GM18499 (cell line): ENCODE measurements around the gene STATH.
"Not testable (repeated sequence)": the region's sequence is repeated elsewhere in the genome, so short reads cannot be mapped to it uniquely, and the experiment has no call there.

Experiments
- ATAC-seq: cut with Tn5 transposase; IDR thresholded peaks from one replicate; pipeline ENCODE4 v1.9.1; 2021; ENCODE audit warnings: moderate number of reproducible peaks; ENCODE audit not compliant: insufficient read depth, unreplicated experiment

The STATH gene, protein sequence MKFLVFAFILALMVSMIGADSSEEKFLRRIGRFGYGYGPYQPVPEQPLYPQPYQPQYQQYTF

DNA sequence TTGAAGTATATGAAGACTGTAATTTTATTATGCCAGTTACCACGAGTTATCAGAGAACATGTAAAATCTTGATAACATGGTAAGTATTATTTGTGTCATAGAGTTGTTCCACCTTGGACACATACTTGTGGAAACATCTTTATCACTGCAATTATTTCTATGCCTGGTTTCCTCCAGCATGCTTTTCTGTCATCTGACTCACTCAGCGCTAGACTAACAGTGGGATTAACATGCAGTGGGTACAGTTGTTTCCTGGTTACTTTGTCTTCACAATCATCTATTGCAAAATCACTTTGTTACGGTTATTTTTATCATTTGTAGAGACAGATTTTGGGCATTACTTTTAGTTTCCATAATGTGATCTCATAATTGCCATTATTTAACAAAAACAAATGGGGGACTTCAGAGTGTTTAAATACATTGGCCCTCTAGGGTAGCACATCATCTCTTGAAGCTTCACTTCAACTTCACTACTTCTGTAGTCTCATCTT is at the start of gene STATH:
STATH (plus strand) TSS at position 441 of the 491 bp plus-strand sequence. CDS start 2,472 bp downstream, outside the sequence.
- ATAC-seq, result no peak

DNA sequence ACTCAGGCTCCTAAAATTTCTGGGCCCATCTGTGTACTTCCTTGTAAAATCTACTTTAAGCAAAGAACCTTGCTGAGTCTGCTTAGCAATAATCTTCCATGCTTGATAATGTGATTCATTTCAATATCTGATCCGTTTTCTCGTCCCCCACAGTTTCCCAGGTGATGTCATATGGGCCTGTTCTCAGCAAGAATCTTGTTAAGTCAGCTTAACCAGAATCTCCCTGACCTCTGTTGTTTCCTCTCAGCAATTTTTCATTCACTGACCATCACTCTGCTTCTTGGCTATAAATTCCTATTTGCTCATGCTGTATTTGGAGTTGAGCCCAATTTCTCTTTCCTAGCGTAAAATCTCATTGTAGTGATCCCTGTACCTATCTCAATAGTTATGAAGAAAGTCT is 44.2 kb upstream of the STATH start:
- ATAC-seq, result no peak

DNA sequence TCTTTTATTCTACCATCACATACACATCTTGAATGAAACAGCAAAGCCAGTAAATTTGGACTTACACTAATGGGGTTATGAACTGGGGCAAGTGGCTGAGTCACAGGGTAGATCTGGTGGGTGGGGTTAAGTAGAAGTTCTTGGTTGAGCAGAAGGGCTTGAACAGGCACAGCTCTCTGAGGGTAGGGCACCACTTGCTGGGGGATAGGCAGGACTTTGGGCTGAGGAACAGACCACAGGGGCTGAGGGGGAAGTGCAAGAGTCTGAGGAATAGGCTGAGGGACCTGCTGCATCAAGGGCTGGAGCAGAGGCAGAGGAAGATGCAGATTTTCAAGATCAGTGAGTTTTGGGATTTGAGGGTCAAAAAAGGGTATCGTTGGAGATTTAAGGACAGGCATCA is 38.6 kb upstream of the STATH start:
- no peak for ATAC-seq

DNA sequence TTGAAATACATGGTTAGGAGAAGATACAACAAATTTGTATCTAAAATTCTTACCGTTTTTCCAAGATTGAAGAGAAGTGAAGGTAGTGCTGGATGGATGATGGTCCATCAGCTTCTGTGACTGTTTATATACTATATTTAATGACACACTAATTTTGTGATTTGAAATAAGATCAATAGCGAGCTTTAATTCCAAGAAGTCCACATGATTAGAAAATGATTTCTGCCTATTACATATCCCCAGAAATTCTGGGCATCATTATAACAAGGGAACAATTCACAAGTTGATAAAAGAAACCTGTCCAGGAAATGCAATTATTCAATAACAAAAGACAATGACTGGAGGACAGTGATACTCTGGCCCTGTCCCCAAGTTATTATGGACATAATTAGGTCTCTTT is 30.1 kb upstream of the STATH start, which contains the start of gene CSN2:
CSN2 (minus strand) TSS at position 101 of the 400 bp plus-strand sequence. CDS start 4,733 bp downstream, outside the sequence.
- no peak for ATAC-seq

DNA sequence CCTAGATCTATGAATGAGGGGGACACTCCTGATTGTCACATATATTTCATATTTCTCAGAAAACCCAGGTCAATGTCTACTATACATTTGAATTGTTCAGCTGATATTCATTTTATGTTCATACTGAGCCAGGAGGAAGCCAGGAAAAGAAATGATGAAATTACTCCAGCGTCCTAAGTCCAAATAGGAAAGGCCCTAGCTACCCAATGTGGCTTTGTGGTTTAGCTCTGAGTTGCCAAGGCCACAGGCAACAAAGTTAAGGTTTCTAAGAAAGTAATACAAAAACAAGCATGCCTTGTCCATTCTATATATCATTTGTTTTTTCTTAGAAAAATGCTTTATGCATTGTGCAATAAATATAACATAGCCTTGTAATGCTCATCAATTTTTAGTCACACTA is 25.7 kb upstream of the STATH start:
- no peak for ATAC-seq

DNA sequence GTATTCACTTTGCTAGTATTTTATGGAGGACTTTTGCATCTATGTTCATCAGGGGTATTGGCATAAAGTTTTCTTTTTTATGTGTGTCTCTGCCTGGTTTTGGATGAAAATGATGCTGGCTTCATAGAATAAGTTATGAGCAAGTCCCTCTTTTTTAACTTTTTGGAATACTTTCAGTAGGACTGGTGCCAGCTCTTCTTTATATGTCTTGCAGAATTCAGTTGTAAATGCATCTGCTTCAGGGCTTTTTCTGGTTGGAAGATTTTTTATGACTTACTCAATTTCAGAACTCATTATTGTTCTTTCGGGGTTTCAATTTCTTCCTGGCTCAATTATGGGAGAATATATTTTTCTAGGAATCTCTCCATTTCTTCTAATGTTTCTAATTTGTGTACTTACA is 21.1 kb upstream of the STATH start:
- no peak for ATAC-seq

DNA sequence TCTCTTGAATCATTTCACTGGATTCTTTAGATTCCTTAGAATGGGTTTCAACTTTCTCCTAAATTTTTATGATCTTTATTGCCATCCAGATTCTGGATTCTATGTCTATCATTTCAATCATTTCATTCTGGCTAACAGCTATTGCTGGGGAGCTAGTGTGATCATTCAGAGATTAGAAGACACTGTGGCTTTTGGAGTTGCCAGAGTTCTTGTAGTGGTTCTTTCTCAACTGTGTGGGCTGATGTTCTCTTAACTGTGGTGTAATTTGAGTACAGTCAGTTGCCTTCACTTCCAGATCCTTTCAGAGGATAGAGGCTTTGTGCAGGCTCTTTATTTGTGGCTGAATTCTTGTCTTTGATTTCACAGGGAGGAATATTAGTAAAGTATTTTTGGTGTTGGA is 18.2 kb upstream of the STATH start:
- ATAC-seq, result no peak

DNA sequence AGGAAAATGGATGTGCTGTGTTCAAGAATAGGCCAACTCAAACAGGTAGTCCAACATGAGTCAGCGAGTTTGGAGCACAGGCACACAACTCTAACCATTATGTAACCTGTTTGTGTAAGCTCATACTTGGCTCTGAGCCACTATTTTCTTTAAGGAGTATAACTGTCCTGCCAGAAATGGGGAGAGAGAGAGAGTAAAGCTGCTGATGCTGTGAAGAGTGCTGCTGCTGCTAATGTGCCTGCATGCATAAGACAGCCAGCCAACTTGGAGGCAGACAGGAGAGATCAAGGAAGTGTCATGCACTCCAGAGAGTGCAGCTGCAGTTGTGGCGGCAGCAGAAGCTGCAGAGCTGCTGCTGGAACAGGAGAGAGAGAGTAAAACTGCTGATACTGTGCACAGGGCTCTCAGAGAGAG is 11.7 kb upstream of the STATH start:
- no peak for ATAC-seq

DNA sequence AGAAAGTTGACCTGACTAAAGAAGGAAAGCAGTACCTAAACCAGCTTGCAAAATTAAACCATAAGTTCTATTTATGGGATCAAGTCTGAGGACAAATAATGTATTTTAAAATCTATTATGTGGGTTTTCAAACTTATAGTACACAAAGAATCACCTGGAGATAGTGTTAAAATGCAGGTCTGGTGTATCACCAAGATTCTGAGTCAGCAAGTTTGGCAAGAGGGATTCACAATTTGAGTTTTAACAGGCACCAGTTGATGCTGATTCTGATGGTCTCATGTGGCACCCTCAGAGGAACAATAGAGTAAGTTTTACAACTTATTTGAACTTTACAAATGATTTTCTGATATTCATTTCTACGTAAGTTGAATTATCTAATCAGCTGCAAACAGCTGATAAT is 9.1 kb upstream of the STATH start:
- no peak for ATAC-seq

DNA sequence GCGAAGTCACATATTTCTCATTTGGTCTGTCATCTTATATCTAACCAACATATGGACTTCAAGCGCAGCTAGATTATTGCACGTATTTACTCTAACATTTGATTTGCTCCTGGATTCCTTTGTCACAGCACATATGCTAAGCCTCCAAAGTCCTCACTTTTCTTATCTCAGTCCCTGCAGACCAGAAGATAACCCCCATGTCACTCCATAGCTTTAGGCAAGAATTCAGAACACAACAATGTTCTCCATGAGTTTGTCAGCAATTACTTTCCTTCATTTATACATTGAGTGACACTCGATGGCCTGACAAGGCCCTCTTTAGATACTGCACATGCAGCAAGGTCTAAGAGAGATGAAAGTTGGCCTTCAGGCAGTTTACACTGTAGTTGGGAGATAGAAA is 4.8 kb upstream of the STATH start:
- no peak for ATAC-seq

DNA sequence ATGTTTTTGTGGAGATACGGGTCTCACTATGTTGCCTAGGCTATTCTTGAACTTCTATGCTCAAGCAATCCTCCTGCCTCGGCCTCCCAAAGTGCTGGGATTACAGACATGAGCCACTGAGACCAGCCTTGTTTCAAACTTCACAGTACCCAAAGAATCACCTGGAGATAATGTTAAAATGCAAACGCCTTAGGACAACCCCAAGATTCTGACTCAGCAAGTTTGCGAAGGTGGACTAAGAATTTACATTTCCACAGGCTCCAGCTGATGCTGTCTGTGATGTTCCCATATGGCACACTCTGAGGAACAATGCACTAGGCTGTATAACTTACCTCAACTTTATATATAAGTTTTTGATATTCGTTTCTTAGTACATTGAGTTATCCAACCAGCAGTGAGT is 984 bp upstream of the STATH start:
- ATAC-seq, result no peak

DNA sequence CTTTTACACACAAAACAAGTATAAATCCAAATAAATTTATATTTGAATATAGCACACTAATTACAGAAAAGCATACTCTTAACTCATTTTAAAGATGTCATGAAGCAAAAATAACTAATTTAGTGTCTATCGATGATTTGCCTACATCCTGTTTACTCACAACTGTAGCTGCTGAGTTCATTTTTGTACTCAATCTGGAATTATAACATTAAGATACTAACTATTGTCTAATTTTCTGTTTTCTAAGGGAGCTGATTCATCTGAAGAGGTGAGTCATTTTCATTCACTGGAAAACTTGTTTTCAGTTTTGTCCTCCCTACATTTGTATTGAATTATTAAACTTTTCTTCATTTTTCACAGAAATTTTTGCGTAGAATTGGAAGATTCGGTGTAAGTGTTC is 3.7 kb downstream of the STATH start:
- no peak for ATAC-seq

DNA sequence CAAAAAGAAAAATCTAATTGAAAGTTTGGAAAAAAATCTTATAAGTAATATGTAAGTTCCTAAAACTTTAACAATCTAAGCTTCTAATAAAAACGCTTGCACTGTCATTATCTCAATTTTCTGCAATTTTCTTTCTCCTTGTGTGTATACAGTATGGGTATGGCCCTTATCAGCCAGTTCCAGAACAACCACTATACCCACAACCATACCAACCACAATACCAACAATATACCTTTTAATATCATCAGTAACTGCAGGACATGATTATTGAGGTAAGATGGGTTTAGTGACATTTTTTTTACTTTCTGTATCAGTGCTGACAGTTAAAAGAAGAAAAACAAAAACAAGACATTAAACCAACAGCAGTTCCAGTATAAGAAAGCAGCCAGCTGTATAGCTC is 4.9 kb downstream of the STATH start:
- no peak for ATAC-seq

DNA sequence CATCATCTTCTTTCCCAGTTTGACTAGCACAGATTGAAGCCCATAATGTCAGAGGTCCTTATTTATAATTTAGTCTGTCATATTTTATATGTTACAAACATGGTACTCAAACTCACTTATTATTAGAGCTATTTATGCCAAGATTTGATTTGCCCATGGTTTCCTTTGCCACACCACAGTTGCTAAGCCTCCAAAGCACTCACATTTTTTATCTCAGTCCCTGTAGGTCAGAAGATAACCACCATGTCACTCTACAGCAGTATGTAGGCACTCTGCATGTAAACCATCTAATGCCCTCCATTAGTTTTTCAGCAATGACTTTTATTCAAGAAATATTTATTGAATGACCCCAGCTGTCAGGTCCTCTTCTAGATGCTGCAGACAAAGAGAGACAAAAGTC is 6.7 kb downstream of the STATH start:
- ATAC-seq, result no peak

DNA sequence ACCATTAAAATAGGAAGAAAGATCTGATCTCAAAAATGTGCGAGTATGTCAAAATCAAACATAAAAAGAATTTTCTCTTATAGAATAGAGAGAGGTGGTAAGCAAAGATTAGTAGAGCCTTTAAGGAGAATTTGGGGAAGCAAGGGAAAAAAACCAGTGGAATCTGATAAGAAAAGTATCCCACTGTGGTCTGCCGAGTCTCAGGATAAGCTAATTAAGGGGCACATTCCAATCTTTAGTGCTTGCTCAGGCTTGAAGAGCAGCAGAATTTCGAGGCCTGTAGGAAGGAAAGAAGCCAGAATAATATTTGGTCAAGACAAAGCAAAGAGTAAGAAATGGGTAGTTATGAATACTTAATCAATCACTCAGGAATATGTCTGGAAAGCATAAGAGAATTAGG is 13.0 kb downstream of the STATH start:
- no peak for ATAC-seq

DNA sequence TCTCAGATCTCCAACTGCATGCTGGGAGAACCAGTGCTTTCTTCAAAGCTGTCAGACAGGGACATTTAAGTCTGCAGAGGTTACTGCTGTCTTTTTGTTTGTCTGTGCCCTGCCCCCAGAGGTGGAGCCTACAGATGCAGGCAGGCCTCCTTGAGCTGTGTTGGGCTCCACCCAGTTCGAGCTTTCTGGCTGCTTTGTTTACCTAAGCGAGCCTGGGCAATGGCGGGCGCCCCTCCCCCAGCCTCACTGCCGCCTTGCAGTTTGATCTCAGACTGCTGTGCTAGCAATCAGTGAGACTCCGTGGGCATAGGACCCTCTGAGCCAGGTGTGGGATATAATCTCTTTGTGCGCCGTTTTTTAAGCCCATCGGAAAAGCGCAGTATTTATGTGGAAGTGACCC is 23.2 kb downstream of the STATH start:
- ATAC-seq, result not testable (repeated sequence)

DNA sequence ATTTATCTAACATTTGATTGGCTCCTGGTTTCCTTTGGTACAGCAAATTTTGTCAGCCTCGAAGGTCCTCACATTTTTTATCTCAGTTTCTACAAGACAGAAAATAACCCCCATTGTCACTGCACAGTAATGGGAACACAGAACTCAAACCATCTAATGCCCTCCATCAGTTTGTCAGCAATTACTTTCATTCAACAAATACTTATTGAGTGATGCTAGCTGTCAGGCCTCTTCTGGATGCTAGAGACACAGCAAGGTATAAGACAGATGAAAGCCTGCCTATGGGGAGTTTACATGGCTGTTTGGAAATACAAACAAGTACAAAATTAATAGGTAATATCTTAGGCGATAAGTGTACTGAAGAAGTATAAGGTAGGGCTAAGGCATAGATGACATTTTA is 27.5 kb downstream of the STATH start:
- no peak for ATAC-seq

DNA sequence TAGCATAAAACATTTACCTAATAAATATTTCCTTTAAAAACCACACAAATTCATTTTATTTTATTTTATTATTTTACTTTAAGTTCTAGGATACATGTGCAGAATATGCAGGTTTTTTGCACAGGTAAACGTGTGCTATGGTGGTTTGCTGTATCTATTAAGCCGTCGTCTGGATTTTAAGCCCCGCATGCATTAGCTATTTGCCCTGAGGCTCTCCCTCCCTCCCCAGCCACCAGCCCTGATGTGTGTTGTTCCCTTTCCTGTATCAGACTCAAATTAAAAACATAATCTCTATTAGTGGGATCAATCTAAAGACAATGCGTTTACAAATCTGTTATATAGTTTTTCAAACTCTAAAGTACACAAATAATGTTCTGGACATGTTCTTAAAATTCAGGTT is 31.2 kb downstream of the STATH start:
- ATAC-seq, result no peak

DNA sequence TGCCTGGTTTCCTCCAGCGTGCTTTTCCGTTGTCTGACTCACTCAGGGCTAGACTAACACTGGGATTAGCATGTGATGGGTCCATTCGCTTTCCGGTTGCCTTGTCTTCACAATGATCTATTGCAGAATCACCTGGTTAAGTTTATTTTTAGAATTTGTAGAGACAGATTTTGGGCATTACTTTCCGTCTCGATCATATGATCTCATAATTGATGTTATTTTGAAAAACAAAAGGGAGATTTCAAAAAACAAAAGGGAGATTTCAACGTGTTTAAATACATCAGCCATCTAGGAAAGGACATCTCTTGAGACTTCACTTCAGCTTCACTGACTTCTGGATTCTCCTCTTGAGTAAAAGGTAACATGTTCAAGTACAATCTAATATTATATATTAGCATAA is 32.4 kb downstream of the STATH start, which contains the start of gene HTN3:
HTN3 (plus strand) TSS at position 301 of the 400 bp plus-strand sequence. CDS start 2,282 bp downstream, outside the sequence.
- not testable (repeated sequence) for ATAC-seq

DNA sequence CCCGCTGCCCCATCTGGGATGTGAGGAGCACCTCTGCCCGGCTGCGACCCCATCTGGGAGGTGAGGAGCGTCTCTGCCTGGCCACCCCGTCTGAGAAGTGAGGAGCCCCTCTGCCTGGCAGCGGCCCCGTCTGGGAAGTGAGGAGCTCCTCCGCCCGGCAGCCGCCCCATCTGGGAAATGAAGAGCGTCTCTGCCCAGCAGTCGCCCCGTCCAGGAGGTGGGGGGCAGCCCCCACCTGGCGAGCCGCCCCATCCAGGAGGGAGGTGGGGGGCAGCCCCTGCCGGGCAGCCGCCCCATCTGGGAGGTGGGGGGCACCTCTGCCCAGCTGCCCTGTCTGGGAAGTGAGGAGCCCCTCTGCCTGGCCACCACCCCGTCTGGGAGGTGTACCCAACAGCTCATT is 41.8 kb downstream of the STATH start:
- not testable (repeated sequence) for ATAC-seq

DNA sequence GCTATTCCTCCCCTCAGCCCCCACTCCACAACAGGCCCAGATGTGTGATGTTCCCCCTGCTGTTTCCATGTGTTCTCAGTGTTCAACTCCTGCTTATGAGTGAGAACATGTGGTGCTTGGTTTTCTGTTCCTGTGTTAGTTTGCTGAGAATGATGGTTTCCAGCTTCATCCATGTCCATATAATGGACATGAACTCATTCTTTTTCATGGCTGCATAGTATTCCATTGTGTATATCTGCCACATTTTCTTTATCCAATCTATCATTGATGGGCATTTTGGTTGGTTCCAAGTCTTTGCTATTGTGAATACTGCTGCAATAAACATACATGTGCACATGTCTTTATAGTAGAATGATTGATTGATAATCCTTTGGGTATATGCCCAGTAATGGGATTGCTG is 44.2 kb downstream of the STATH start:
- not testable (repeated sequence) for ATAC-seq

DNA sequence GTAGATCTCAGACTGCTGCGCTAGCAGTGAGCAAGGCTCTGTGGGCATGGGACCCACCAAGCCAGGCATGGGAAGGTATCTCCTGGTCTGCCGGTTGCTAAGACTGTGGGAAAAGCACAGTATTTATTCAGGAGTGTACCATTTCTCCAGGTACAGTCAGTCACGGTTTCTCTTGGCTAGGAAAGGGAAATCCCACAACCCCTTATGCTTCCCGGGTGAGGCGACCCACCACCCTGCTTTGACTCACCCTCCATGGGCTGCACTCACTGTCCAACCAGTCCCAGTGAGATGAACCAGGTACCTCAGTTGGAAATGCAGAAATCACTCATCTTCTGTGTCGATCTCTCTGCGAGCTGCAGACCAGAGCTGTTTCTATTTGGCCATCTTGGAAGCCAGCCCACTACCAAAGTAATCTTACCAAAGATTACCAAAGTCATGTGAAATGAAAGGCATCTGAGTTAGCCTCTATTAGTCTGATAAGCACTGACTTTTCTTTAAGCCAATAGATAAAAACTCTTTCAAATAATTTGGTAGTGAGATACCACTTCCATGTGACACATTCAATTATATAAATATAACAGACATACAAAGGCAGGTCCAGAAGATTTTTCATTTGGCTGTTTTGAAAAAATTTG is 46.0 kb downstream of the STATH start:
- no peak for ATAC-seq
